H9 (cell line): ENCODE results near the gene PCNX3. TPM values are rescaled to one million over a fixed set of nuclear protein-coding genes. Genes with fewer than 3 reads are reported as not detected.
A peak's percentile ranks its signal among the peaks of the same experiment; 100 is the strongest.

ENCODE experiments used
- DNase-seq: peaks from one replicate; pipeline ENCODE4 v3.0.0-alpha.2; 2017
- H2AFZ ChIP-seq: one replicate; pipeline ENCODE4 v1.6.1; 2013; ENCODE audit warnings: mild to moderate bottlenecking, low read length, control low read depth, moderate library complexity
- H2AK5ac ChIP-seq: 2 replicates; pipeline ENCODE4 v1.6.1; 2013; ENCODE audit warnings: low read length, control low read depth, mixed read lengths; ENCODE audit not compliant: insufficient read length
- H2BK120ac ChIP-seq: one replicate; pipeline ENCODE4 v1.6.1; 2013; ENCODE audit warnings: low read depth, mild to moderate bottlenecking, low read length, control low read depth, inconsistent platforms; ENCODE audit not compliant: poor library complexity, severe bottlenecking
- H2BK12ac ChIP-seq: 2 replicates; pipeline ENCODE4 v1.6.1; 2013; ENCODE audit warnings: low read length, control low read depth, mixed read lengths, low read depth; ENCODE audit not compliant: insufficient read length
- H2BK15ac ChIP-seq: 2 replicates; pipeline ENCODE4 v1.6.1; 2013; ENCODE audit warnings: low read depth, low read length, control low read depth
- H2BK20ac ChIP-seq: one replicate; pipeline ENCODE4 v1.6.1; 2013; ENCODE audit warnings: low read depth, mild to moderate bottlenecking, low read length, control low read depth, inconsistent platforms; ENCODE audit not compliant: poor library complexity, severe bottlenecking
- H2BK5ac ChIP-seq: 2 replicates; pipeline ENCODE4 v1.6.1; 2013; ENCODE audit warnings: low read length, control low read depth, mixed read lengths; ENCODE audit not compliant: insufficient read length
- H3K14ac ChIP-seq: 2 replicates; pipeline ENCODE4 v1.6.1; 2013; ENCODE audit warnings: low read length, control low read depth; ENCODE audit not compliant: insufficient read depth
- H3K18ac ChIP-seq: 2 replicates; pipeline ENCODE4 v1.6.1; 2013; ENCODE audit warnings: low read depth, mild to moderate bottlenecking, mixed read lengths, low read length, control low read depth; ENCODE audit not compliant: insufficient read length
- H3K23ac ChIP-seq: 2 replicates; pipeline ENCODE4 v1.6.1; 2013; ENCODE audit warnings: low read length, control low read depth, mixed read lengths, low read depth; ENCODE audit not compliant: insufficient read length
- H3K23me2 ChIP-seq: 2 replicates; pipeline ENCODE4 v1.6.1; 2013; ENCODE audit warnings: low read depth, mild to moderate bottlenecking, mixed read lengths, low read length, control low read depth; ENCODE audit not compliant: insufficient read length, poor library complexity, severe bottlenecking
- H3K27ac ChIP-seq: 2 replicates; pipeline ENCODE4 v1.5.1; 2013; ENCODE audit warnings: low read length, control low read depth, mixed read lengths, low read depth; ENCODE audit not compliant: insufficient read length
- H3K27me3 ChIP-seq: 2 replicates; pipeline ENCODE4 v1.6.1; 2013; ENCODE audit warnings: low read length, control low read depth, inconsistent platforms; ENCODE audit not compliant: insufficient read depth
- H3K4ac ChIP-seq: 2 replicates; pipeline ENCODE4 v1.6.1; 2013; ENCODE audit warnings: low read depth, mild to moderate bottlenecking, control low read depth, inconsistent platforms, low read length, moderate library complexity
- H3K4me1 ChIP-seq: 2 replicates; pipeline ENCODE4 v1.6.1; 2013; ENCODE audit warnings: low read length, control low read depth, inconsistent platforms; ENCODE audit not compliant: insufficient read depth
- H3K4me2 ChIP-seq: 2 replicates; pipeline ENCODE4 v1.6.1; 2013; ENCODE audit warnings: low read length, control low read depth, mixed read lengths; ENCODE audit not compliant: insufficient read length, insufficient read depth
- H3K56ac ChIP-seq: 2 replicates; pipeline ENCODE4 v1.6.1; 2013; ENCODE audit warnings: low read depth, mild to moderate bottlenecking, mixed read lengths, low read length, control low read depth; ENCODE audit not compliant: insufficient read length
- H3K79me1 ChIP-seq: 2 replicates; pipeline ENCODE4 v1.6.1; 2013; ENCODE audit warnings: low read depth, mild to moderate bottlenecking, moderate library complexity, low read length, control low read depth, inconsistent platforms; ENCODE audit not compliant: insufficient read depth, poor library complexity, severe bottlenecking
- H3K79me2 ChIP-seq: 2 replicates; pipeline ENCODE4 v1.6.1; 2013; ENCODE audit warnings: low read length, control low read depth, inconsistent platforms; ENCODE audit not compliant: insufficient read depth
- H3K9ac ChIP-seq: 2 replicates; pipeline ENCODE4 v1.6.1; 2013; ENCODE audit warnings: low read length, control low read depth, mixed read lengths; ENCODE audit not compliant: insufficient read length; ENCODE audit errors: extremely low read depth
- H3K9me3 ChIP-seq: one replicate; pipeline ENCODE4 v1.6.1; 2013; ENCODE audit warnings: low read depth, low read length, inconsistent platforms; ENCODE audit not compliant: control insufficient read depth
- H3T11ph ChIP-seq: one replicate; pipeline ENCODE4 v1.6.1; 2013; ENCODE audit warnings: mild to moderate bottlenecking, low read length, control low read depth, inconsistent platforms
- H4K20me1 ChIP-seq: one replicate; pipeline ENCODE4 v1.6.1; 2013; ENCODE audit not compliant: control insufficient read depth, insufficient read length, insufficient read depth
- H4K5ac ChIP-seq: 2 replicates; pipeline ENCODE4 v1.6.1; 2013; ENCODE audit warnings: low read depth, mild to moderate bottlenecking, mixed read lengths, low read length, control low read depth; ENCODE audit not compliant: insufficient read length
- H4K8ac ChIP-seq: replicated peaks from 2 replicates; pipeline ENCODE4 v1.6.1; 2013; ENCODE audit warnings: low read length, control low read depth, mixed read lengths, low read depth; ENCODE audit not compliant: insufficient read length
- H4K91ac ChIP-seq: 2 replicates; pipeline ENCODE4 v1.6.1; 2013; ENCODE audit warnings: low read depth, mild to moderate bottlenecking, moderate library complexity, mixed read lengths, low read length, control low read depth; ENCODE audit not compliant: insufficient read length
- H3K27ac Mint-ChIP-seq, 3 experiments: 2 replicates in 2 of 3; 3 replicates in 1 of 3; pipeline ENCODE4 v1.8.0; 2020 to 2021; ENCODE audit warnings: mixed read lengths in 3 of 3, mild to moderate bottlenecking in 1 of 3, moderate library complexity in 1 of 3
- H3K27me3 Mint-ChIP-seq: 2 replicates; pipeline ENCODE4 v1.8.0; 2021; ENCODE audit warnings: low read depth, mild to moderate bottlenecking, moderate library complexity, mixed read lengths
- H3K36me3 Mint-ChIP-seq, 3 experiments: 2 replicates in 2 of 3; 3 replicates in 1 of 3; pipeline ENCODE4 v1.8.0; 2020 to 2021; ENCODE audit warnings: low read depth in 3 of 3, mixed read lengths in 3 of 3; ENCODE audit not compliant: insufficient read depth in 1 of 3
- H3K4me1 Mint-ChIP-seq, 2 experiments: 2 replicates each; pipeline ENCODE4 v1.8.0; 2020; ENCODE audit warnings: mixed read lengths in 2 of 2
- H3K4me3 Mint-ChIP-seq, 2 experiments: 2 replicates in 1 of 2; 3 replicates in 1 of 2; pipeline ENCODE4 v1.8.0; 2020 to 2021; ENCODE audit warnings: mild to moderate bottlenecking in 2 of 2, mixed read lengths in 2 of 2, moderate library complexity in 1 of 2
- H3K9me3 Mint-ChIP-seq, 2 experiments: 2 replicates in 1 of 2; 3 replicates in 1 of 2; pipeline ENCODE4 v1.8.0; 2020; ENCODE audit warnings: mild to moderate bottlenecking in 2 of 2, mixed read lengths in 2 of 2, moderate library complexity in 1 of 2
- WGBS: extraction: QIAGEN DNeasy Blood & Tissue Kit; methylation state at CpG from one replicate; pipeline ENCODE4 v1.1.7; 2013; ENCODE audit warnings: missing lambda C conversion rate, low lambda C conversion rate, mixed read lengths; ENCODE audit not compliant: insufficient read length; ENCODE audit errors: extremely low coverage; 5-methylcytosine and 5-hydroxymethylcytosine counted together
- total RNA-seq: library from RNA; stranded (reverse); gene quantifications from 2 replicates; pipeline ENCODE4 v1.2.1, GENCODE V29; 2021
- TF ChIP-seq, protein P1 (sequence below): fragments of 200-600 bp; sonication (generic); conservative IDR thresholded peaks from 3 replicates; pipeline ENCODE4 v1.8.0; 2021; ENCODE audit warnings: antibody characterized with exemption, mild to moderate bottlenecking

PCNX3 gene
- total RNA-seq, 1 experiment from 2014 or later = 50.5 TPM

DNA sequence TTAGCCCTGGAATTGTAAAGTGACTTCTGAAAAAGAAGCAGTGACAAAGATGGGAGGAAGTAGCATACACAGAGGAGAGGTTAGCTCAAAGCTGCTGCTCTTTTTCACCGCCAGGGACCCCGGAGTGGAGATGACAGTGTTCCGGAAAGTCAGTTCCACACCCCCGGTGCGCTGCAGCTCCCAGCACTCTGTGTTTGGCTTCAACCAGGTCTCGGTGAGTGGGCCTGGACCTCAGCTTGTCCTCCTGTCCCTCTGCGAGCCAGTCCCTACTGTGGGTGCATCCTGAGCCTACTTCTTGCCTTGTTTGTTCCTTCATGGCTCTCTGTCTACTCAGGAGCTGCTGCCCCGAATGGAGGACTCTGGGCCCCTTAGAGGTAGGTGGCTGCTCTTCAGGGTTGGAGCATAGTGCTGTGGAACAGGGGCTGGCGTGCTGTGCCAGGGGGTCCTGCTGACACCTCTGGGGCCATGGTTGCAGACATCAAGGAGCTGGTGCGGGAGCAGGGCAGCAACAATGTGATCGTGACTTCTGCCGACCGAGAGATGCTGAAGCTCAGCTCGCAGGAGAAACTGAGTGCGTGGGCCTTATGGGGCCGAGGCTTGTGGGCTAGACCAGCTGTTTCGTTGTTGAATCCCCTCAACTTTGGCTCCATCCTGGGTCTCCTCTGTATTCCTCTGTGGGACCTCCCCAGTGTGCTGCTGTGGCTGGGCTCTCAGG, 1.7 kb downstream of the PCNX3 start:
- Histone ChIP-seq H3T11ph (no peak overlapping the region), H3K79me2 (peaks cover 7% of the 10 kb centered on the region; the same call in 1 of the 2 replicates), H3K27me3 (no peaks in the 10 kb centered on the region), H2BK15ac (no peak overlapping the region), H2AK5ac (no peak overlapping the region), H3K4me2 (no peak overlapping the region), H2AFZ (no peak overlapping the region), H4K20me1 (no peaks in the 10 kb centered on the region), H3K56ac (no peak overlapping the region), H2BK12ac (no peak overlapping the region), H4K5ac (no peak overlapping the region), H3K9me3 (no peaks in the 10 kb centered on the region), H3K79me1 (peaks cover 3% of the 10 kb centered on the region), H4K8ac (no peak overlapping the region), H3K23me2 (peaks cover 18% of the 10 kb centered on the region), H3K18ac (no peak overlapping the region), H2BK5ac (no peak overlapping the region), H2BK20ac (no peak overlapping the region), H3K4me1 (no peaks in the 10 kb centered on the region; the same call in none of the 2 replicates), H3K14ac (no peak overlapping the region), H3K23ac (no peak overlapping the region), H4K91ac (no peak overlapping the region), H3K4ac (no peak overlapping the region), H3K9ac (no peak overlapping the region), H2BK120ac (no peak overlapping the region), H3K27ac (no peak overlapping the region)
- no CpG with 5 or more reads among the region's 17 CpGs for WGBS
- no peak for DNase-seq
- Mint-ChIP-seq H3K4me3 (peak overlapping the region; percentile 92 to 97), H3K4me1 (peaks cover 12 to 18% of the 10 kb centered on the region in 2 experiments), H3K9me3 (no peaks in the 10 kb centered on the region), H3K27me3 (peaks cover 3% of the 10 kb centered on the region), H3K36me3 (peaks cover 16 to 48% (median 44%) of the 10 kb centered on the region in 3 experiments; a peak in 6 of 7 replicates), H3K27ac (no peak overlapping the region; a peak in 1 of 7 replicates)
- TF ChIP-seq, protein P1, sequence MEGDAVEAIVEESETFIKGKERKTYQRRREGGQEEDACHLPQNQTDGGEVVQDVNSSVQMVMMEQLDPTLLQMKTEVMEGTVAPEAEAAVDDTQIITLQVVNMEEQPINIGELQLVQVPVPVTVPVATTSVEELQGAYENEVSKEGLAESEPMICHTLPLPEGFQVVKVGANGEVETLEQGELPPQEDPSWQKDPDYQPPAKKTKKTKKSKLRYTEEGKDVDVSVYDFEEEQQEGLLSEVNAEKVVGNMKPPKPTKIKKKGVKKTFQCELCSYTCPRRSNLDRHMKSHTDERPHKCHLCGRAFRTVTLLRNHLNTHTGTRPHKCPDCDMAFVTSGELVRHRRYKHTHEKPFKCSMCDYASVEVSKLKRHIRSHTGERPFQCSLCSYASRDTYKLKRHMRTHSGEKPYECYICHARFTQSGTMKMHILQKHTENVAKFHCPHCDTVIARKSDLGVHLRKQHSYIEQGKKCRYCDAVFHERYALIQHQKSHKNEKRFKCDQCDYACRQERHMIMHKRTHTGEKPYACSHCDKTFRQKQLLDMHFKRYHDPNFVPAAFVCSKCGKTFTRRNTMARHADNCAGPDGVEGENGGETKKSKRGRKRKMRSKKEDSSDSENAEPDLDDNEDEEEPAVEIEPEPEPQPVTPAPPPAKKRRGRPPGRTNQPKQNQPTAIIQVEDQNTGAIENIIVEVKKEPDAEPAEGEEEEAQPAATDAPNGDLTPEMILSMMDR = no peak
